K562 (cell line): Measurements from ENCODE around the gene SORT1. TPM values are rescaled to one million over a fixed set of nuclear protein-coding genes. Genes with fewer than 3 reads are reported as not detected.

ENCODE experiments used
- CREM ChIP-seq: IDR thresholded peaks from 2 replicates; pipeline ENCODE4 v1.6.1; 2014; ENCODE audit warnings: antibody characterized with exemption, low read depth
- FOXP1 ChIP-seq: sonication (generic); formaldehyde crosslinking; IDR thresholded peaks from 2 replicates; pipeline ENCODE4 v1.8.0; 2022; ENCODE audit warnings: mild to moderate bottlenecking, missing genetic modification reagents
- NR2C1 ChIP-seq, 2 experiments: fragments of 450-650 bp; IDR thresholded peaks; 2 replicates each; pipeline ENCODE4 v1.6.1; 2017; ENCODE audit warnings: mild to moderate bottlenecking in 2 of 2, antibody characterized with exemption in 1 of 2, inconsistent platforms in 1 of 2, missing compliant biosample characterization in 1 of 2, missing genetic modification characterization in 1 of 2
- NR3C1 ChIP-seq: sonication (generic); formaldehyde crosslinking; IDR thresholded peaks from 2 replicates; pipeline ENCODE4 v1.8.1; 2022; ENCODE audit warnings: missing genetic modification reagents
- RBM15 ChIP-seq: fragments of 200-400 bp; formaldehyde crosslinking; IDR thresholded peaks from 2 replicates; pipeline ENCODE4 v1.6.1; 2018; ENCODE audit warnings: mild to moderate bottlenecking, low read length, moderate library complexity; ENCODE audit not compliant: insufficient read depth
- ZNF175 ChIP-seq: fragments of 200-800 bp; sonication (Bioruptor generic); IDR thresholded peaks from 2 replicates; pipeline ENCODE4 v1.6.1; 2016; ENCODE audit warnings: low read depth, mild to moderate bottlenecking, missing genetic modification characterization, missing compliant biosample characterization
- polyA plus RNA-seq, 8 experiments: library from polyadenylated mRNA; depleted of rRNA in 4 of 8; stranded (reverse) in 5 of 8; unstranded in 3 of 8; fragments of >200 nt; fragmentation: Nextera tagmentation in 2 of 8; fragmentation: Illumina TruSeq in 1 of 8; extraction: Ambion mirVana in 2 of 8; extraction: Trizol in 1 of 8; gene quantifications; 2 replicates each; pipeline versions ENCODE4 v1.2.1 to v1.2.3, GENCODE V29; 2011 to 2014; ENCODE audit warnings: inconsistent platforms in 1 of 8, missing spikeins in 1 of 8
- total RNA-seq, 7 experiments: library from RNA; depleted of rRNA in 6 of 7; stranded (reverse); fragments of >200 nt in 6 of 7; fragmentation: Illumina TruSeq in 2 of 7; extraction: Trizol in 2 of 7; gene quantifications; 2 replicates each; pipeline versions ENCODE4 v1.2.1 to v1.2.3, GENCODE V29; 2011 to 2021; ENCODE audit warnings: low replicate concordance in 1 of 7
- TF ChIP-seq, protein P1 (sequence below): fragments of 250-450 bp; sonication (Bioruptor Pico); IDR thresholded peaks from 2 replicates; pipeline ENCODE4 v1.5.0; 2021; ENCODE audit warnings: mild to moderate bottlenecking, moderate library complexity
- TF ChIP-seq, protein P2 (sequence below): IDR thresholded peaks from 3 replicates; pipeline ENCODE4 v1.6.1; 2011; ENCODE audit warnings: borderline replicate concordance, mild to moderate bottlenecking; ENCODE audit not compliant: insufficient read length, insufficient read depth
- TF ChIP-seq, protein P3 (sequence below): sonication (generic); formaldehyde crosslinking; IDR thresholded peaks from 2 replicates; pipeline ENCODE4 v1.8.1; 2022; ENCODE audit warnings: missing genetic modification reagents
- TF ChIP-seq, protein P4 (sequence below): fragments of 200-600 bp; sonication (generic); IDR thresholded peaks from one replicate; pipeline ENCODE4 v1.6.1; 2012; ENCODE audit warnings: mild to moderate bottlenecking, low read depth, low read length, inconsistent platforms

The SORT1 gene
- total and polyA plus RNA-seq, 9 of the 15 experiments (the other 6 are each of a cell fraction or from before 2014, with no cell fraction given), result 27.4 to 112 (median 65.0) TPM

DNA sequence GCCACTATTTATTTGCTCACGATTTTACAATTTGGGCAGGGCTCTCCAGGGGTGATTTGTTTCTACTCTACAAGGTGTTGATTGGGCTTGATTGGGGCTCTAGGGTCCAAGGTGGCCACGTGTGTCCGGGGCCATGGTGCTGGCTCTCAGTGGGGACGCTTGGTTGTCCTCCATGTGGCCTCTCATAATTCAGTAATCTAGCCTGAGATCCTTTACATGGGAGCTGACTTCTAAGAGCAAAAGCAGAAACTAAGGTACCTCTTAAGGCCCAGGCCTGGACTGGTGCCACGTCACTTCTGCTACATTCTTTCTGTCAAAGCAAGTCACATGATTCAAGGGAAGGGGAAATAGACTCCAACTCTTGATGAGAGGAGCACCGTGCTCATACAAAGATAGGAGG, 106.7 kb downstream of the SORT1 start (continued):
- TF ChIP-seq NR2C1 (IDR thresholded peaks at IDR 0.05), result no peak; the same call in 1 of the 2 replicates
- 0 out of 2 replicates have a peak, but pooled peaks have one; percentile 38 for TF ChIP-seq NR2C1 (tag; IDR thresholded peaks at IDR 0.05)
- TF ChIP-seq, protein P1, sequence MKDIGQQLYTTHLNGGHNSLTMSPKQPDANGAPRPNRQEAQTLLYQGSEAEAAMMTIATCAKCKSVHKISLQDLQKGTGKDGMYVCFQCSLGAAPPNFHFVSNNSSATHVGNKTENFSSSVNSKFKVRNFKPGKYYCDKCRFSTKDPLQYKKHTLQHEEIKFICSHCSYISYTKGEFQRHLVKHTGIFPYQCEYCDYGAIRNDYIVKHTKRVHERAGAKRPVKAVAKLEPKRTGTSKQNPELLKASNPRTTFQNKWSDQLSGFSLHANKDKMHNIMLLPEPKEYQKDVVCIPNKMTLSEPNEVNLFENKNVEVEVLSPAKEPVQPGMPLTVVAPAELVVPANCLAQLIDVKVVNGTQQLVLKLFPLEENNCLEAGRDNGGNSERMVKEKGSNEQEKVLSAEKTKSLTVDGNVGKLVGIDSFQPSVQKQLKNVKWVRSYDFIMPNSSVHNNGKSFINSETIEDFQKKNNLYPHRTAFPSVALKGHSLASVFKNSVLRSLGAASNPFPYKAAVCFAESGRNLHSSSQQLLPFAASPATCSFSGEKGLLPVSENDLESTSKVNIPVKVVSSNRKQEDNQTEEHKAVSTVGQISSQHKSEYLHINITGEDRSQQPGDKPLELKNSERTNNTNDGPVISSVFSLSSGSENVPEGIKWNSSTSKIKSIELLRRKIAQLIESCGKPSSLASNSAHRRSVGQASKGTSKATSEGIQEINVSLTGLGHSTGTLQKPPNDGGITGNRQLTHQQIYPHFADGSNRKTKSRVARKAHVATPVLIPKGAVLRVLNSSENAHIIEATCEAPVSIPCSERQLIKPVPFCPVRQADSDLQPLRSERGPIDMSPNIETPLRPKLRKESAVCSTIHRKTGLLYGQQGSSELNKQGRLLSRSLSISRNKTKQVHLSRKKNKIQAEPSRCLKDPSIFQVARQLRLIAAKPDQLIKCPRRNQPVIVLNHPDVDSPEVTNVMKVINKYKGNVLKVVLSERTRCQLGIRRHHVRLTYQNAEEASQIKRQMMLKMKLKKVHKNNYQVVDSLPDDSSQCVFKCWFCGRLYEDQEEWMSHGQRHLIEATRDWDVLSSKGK (CRISPR knock-in tag), result no peak
- TF ChIP-seq, protein P2, sequence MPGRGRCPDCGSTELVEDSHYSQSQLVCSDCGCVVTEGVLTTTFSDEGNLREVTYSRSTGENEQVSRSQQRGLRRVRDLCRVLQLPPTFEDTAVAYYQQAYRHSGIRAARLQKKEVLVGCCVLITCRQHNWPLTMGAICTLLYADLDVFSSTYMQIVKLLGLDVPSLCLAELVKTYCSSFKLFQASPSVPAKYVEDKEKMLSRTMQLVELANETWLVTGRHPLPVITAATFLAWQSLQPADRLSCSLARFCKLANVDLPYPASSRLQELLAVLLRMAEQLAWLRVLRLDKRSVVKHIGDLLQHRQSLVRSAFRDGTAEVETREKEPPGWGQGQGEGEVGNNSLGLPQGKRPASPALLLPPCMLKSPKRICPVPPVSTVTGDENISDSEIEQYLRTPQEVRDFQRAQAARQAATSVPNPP, result no peak
- TF ChIP-seq, protein P3, sequence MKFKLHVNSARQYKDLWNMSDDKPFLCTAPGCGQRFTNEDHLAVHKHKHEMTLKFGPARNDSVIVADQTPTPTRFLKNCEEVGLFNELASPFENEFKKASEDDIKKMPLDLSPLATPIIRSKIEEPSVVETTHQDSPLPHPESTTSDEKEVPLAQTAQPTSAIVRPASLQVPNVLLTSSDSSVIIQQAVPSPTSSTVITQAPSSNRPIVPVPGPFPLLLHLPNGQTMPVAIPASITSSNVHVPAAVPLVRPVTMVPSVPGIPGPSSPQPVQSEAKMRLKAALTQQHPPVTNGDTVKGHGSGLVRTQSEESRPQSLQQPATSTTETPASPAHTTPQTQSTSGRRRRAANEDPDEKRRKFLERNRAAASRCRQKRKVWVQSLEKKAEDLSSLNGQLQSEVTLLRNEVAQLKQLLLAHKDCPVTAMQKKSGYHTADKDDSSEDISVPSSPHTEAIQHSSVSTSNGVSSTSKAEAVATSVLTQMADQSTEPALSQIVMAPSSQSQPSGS (CRISPR knock-in tag), result no peak
- TF ChIP-seq, protein P4, sequence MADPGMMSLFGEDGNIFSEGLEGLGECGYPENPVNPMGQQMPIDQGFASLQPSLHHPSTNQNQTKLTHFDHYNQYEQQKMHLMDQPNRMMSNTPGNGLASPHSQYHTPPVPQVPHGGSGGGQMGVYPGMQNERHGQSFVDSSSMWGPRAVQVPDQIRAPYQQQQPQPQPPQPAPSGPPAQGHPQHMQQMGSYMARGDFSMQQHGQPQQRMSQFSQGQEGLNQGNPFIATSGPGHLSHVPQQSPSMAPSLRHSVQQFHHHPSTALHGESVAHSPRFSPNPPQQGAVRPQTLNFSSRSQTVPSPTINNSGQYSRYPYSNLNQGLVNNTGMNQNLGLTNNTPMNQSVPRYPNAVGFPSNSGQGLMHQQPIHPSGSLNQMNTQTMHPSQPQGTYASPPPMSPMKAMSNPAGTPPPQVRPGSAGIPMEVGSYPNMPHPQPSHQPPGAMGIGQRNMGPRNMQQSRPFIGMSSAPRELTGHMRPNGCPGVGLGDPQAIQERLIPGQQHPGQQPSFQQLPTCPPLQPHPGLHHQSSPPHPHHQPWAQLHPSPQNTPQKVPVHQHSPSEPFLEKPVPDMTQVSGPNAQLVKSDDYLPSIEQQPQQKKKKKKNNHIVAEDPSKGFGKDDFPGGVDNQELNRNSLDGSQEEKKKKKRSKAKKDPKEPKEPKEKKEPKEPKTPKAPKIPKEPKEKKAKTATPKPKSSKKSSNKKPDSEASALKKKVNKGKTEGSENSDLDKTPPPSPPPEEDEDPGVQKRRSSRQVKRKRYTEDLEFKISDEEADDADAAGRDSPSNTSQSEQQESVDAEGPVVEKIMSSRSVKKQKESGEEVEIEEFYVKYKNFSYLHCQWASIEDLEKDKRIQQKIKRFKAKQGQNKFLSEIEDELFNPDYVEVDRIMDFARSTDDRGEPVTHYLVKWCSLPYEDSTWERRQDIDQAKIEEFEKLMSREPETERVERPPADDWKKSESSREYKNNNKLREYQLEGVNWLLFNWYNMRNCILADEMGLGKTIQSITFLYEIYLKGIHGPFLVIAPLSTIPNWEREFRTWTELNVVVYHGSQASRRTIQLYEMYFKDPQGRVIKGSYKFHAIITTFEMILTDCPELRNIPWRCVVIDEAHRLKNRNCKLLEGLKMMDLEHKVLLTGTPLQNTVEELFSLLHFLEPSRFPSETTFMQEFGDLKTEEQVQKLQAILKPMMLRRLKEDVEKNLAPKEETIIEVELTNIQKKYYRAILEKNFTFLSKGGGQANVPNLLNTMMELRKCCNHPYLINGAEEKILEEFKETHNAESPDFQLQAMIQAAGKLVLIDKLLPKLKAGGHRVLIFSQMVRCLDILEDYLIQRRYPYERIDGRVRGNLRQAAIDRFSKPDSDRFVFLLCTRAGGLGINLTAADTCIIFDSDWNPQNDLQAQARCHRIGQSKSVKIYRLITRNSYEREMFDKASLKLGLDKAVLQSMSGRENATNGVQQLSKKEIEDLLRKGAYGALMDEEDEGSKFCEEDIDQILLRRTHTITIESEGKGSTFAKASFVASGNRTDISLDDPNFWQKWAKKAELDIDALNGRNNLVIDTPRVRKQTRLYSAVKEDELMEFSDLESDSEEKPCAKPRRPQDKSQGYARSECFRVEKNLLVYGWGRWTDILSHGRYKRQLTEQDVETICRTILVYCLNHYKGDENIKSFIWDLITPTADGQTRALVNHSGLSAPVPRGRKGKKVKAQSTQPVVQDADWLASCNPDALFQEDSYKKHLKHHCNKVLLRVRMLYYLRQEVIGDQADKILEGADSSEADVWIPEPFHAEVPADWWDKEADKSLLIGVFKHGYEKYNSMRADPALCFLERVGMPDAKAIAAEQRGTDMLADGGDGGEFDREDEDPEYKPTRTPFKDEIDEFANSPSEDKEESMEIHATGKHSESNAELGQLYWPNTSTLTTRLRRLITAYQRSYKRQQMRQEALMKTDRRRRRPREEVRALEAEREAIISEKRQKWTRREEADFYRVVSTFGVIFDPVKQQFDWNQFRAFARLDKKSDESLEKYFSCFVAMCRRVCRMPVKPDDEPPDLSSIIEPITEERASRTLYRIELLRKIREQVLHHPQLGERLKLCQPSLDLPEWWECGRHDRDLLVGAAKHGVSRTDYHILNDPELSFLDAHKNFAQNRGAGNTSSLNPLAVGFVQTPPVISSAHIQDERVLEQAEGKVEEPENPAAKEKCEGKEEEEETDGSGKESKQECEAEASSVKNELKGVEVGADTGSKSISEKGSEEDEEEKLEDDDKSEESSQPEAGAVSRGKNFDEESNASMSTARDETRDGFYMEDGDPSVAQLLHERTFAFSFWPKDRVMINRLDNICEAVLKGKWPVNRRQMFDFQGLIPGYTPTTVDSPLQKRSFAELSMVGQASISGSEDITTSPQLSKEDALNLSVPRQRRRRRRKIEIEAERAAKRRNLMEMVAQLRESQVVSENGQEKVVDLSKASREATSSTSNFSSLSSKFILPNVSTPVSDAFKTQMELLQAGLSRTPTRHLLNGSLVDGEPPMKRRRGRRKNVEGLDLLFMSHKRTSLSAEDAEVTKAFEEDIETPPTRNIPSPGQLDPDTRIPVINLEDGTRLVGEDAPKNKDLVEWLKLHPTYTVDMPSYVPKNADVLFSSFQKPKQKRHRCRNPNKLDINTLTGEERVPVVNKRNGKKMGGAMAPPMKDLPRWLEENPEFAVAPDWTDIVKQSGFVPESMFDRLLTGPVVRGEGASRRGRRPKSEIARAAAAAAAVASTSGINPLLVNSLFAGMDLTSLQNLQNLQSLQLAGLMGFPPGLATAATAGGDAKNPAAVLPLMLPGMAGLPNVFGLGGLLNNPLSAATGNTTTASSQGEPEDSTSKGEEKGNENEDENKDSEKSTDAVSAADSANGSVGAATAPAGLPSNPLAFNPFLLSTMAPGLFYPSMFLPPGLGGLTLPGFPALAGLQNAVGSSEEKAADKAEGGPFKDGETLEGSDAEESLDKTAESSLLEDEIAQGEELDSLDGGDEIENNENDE, result no peak
- no peak for TF ChIP-seq RBM15
- peak; percentile 59; the same call in 1 of the 2 replicates for TF ChIP-seq CREM
- TF ChIP-seq NR3C1 (CRISPR knock-in tag), result no peak
- TF ChIP-seq FOXP1 (CRISPR knock-in tag), result no peak
- TF ChIP-seq ZNF175 (CRISPR knock-in tag), result 0 out of 2 replicates have a peak, but pooled peaks have one; percentile 29
